NCI-H2107 treated with DMSO at 0.1 percent for 48 hours (cell line): Measurements from ENCODE around the gene TMTC1.

ENCODE experiments used
- DNase-seq: peaks from one replicate; lab custom pipeline; 2025; ENCODE audit not compliant: unreplicated experiment; lab: John Stamatoyannopoulos, UW

TMTC1 gene

DNA sequence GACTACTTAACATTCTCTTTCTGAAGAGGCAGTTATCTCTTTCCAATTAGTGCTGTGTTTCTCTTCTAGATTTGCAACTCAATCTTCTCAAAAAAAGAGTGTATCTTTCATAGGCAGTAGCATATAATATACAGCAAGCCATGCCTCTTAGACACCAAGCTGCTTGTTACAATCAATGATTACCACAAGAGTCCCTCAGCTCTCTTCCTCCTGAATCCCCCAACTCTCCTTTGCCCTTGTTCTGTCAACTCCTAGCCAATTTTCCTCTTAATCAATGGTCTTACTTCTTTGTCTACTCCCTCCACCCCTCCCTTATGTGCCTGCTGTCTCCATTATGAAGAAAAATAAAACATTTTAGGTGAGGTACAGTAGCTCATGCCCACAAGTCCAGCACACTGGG lies 2.6 kb downstream of the TMTC1 start:
- DNase-seq: peak; percentile 24

DNA sequence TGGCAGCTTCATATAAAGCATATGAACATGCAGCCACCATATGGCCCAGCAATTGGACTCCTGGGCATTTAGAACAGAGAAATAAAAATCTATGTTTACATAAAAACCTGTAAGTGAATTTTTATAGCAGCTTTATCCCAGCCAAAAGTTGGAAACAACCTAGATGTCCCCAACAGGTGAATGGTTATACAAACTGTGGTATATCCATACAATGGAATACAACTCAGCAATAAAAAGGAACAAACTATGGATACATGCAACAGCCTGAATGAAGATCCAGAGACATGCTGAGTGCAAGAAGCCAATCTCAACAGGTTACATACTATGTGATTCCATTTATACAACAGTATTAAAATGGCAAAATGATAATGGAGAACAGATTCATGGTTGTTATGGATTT lies 3.7 kb downstream of the TMTC1 start:
- DNase-seq: no peak

DNA sequence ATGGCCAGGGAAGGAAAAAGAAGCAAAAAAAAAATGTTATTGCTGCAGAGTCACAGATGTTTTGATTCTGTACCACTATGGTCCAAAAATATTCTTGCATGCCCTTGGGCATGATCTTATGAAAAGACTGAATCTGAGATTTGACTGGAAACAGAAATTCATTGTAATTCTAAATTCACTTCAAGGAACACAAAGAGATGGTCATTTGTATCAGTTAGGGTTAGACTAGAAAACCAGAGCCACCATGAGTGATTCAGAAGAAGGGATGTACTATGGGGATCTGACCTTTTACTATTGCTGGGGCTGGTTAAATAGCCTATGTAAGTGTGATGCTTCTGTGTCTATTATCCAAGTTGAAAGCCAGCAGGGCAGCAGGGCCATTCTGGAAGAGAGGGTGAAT lies 5.2 kb downstream of the TMTC1 start:
- no peak for DNase-seq

DNA sequence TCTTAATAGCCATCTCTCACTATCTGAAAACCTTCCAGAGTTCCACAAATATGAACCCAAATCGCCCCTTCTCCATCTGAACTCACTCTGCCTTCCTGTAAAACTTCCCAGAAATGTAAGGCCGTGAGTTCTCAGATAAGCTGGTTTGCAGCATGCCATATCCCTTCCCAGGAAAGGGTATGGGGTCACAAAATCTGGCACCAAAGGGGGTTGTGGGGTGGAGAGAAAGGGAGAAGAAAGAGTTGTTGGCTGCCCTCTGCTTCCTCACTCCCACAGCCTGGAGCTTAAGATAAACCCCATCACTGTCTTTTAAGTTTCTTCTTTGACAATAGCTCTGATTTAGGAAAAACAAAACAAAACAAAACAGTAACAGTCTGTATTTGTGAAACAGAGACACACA lies 10.7 kb downstream of the TMTC1 start:
- DNase-seq: no peak

- no peak for DNase-seq
These were observed 12.0 kb downstream of the TMTC1 start for GRCh38 chr12:29771786-29772185.

- no peak for DNase-seq
These were observed 12.6 kb downstream of the TMTC1 start for GRCh38 chr12:29771165-29771564.

GRCh38 chr12:29769162-29769858 lies 14.4 kb downstream of the TMTC1 start:
- DNase-seq: no peak

GRCh38 chr12:29768372-29768771 lies 15.4 kb downstream of the TMTC1 start:
- no peak for DNase-seq

- peak; percentile 23 for DNase-seq
These were observed 20.4 kb downstream of the TMTC1 start for GRCh38 chr12:29763301-29763683.

- DNase-seq: no peak
These were observed 21.0 kb downstream of the TMTC1 start for GRCh38 chr12:29762637-29763300.

- DNase-seq: no peak
These were observed 23.8 kb downstream of the TMTC1 start for GRCh38 chr12:29759950-29760349.

- no peak for DNase-seq
These were observed 26.9 kb downstream of the TMTC1 start for GRCh38 chr12:29756741-29757390.

GRCh38 chr12:29754235-29755189 lies 29.2 kb downstream of the TMTC1 start:
- no peak for DNase-seq

- no peak for DNase-seq
These were observed 31.6 kb downstream of the TMTC1 start for GRCh38 chr12:29752121-29752520.

DNA sequence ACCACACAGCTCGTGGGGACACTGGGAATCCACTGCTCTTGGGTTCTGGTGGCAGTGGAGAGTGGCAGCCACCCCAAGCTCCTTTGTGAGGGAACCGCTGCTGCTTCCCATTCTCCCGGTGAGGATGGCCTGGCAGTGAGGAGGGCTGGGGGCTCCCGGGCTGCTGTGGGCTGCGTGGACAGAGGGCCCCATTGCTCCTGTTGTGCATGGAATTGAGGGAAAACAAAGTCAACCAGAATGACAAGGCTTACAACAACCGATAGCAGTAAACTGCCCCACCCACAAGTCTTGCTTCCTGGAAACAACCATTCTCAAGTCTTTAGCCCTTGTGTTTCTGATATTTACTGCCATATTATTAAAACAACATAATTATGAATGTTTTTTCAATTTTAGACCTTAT lies 32.1 kb downstream of the TMTC1 start:
- DNase-seq: no peak

DNA sequence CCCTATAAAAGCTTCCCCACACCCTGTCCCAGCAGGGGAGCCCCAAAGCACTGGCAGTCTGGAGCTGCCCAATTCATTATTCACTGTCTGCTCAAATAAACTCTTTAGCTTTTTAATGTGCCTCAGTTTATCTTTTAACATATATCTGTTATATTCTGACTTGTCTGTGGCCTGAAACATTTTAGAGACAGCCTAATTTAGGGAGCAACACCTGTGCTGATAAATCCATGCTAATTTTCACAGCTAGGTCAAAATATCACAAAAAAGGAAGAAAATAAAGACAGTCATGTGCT lies 32.9 kb downstream of the TMTC1 start:
- no peak for DNase-seq

DNA sequence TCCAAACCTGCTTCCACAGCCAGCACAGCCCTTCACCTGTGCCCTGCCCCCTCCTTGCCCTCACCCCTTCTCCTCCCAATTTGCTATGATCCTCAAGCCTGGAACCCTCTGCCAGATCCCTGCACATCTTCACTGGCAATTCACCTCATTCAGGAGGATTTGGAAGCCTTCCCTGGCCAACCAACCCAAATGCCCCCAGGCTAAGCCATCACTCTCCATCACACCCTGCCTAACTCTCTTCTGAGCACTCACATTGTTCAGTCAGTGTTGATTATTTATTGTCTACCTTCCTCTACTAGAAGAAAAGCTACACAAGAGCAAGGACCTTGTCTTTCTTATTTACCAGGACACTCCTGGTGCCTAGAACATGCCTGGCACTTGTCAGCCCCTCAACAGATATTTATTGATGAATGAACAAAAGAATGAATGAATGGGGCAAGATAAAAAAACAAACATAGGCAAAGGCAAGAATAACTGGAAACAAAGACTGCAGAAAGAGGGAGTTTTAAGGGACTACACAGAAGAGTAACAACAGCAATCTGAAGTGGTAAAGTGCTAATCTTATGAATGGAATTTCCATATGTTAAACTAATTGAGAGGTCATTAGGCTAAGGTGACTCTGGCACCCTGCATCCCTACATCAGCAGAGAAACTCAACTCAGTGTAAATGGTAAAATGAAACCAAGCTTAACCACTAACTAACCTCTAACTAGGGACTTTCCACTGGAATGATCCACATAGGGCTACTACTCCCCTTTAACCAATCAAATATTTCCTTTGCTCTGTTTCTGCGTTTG lies 33.4 kb downstream of the TMTC1 start:
- DNase-seq: no peak

- no peak for DNase-seq
These were observed 39.4 kb downstream of the TMTC1 start for GRCh38 chr12:29744365-29744764.

GRCh38 chr12:29743801-29744200 lies 39.9 kb downstream of the TMTC1 start:
- DNase-seq: peak; percentile 8

DNA sequence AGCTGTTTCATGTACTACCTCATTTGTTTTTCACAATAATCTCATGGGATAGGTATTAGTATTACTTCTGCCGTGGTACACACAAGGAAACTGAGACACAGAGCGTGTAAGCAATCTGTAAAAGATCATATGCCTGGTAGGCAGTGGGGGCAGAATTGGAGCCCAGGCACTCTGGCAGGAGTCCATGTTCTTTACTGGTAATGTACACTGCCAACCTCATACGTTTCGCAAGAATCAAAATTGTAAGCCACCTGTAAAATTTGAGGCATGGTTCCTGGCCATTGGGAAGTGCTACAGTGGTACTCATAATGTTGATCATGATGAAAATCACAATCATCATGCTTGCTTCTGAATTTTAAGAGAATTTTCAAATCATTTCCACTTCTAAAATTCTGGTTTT lies 40.7 kb downstream of the TMTC1 start:
- DNase-seq: no peak

- no peak for DNase-seq
These were observed 41.1 kb downstream of the TMTC1 start for GRCh38 chr12:29742646-29743045.
